Stimulated activated CD4-positive, alpha-beta T cell treated with anti-CD3 and anti-CD28 coated beads, Interleukin-15, amount 100 ng/mL, for 24 hours (primary cell): ENCODE data around the gene MYO1A.
"Not testable (repeated sequence)": the region's sequence is repeated elsewhere in the genome, so short reads cannot be mapped to it uniquely, and the experiment has no call there.

Experiments used
- DNase-seq: peaks from one replicate; pipeline ENCODE4 v3.0.0-alpha.2; 2020

The MYO1A gene

DNA sequence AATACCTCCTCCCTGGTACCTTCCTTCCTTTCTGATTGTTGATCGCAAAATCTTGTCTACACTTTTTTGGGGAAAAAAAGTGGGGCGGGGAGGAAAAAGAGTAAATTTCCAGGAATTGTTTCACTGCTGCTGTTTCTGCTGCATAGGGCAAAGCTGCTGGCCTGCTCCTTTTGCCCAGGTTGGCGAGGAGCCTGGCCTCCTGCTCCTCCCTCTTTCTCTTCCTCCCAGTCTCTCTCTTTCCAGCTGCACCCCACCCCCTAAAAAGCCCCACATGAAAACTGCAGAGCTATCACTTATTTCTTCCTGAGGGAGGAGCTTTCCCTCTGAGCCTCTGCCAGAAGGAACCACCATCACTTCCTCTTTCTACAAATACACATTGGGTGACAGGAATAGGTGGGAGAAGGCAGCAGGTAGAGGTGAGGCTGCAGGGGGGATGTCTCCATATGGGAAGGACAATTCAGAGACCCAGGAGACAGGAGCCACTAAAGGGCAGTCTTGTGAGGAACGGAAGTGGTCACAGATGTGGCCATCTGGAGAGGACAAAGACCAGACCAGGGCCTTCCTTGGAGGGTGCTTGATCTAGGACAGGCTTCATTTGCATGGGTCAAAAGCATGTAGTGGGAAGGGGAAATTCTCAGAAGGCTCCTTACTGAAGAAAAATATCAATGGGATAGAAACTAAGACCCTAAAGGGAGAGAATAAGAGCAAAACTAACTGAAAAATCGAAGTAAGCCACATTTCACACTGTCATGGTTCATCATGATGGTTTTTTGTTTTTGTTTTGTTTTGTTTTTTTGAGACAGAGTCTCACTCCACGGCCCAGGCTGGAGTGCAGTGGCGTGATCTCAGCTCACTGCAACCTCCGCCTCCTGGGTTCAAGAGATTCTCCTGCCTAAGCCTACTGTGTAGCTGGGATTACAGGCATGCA is 58.3 kb downstream of the MYO1A start:
- DNase-seq: no peak

GRCh38 chr12:56990648-56991318 is 59.1 kb downstream of the MYO1A start:
- no peak for DNase-seq

- DNase-seq: no peak
These were observed 59.9 kb downstream of the MYO1A start for GRCh38 chr12:56989861-56990610.

DNA sequence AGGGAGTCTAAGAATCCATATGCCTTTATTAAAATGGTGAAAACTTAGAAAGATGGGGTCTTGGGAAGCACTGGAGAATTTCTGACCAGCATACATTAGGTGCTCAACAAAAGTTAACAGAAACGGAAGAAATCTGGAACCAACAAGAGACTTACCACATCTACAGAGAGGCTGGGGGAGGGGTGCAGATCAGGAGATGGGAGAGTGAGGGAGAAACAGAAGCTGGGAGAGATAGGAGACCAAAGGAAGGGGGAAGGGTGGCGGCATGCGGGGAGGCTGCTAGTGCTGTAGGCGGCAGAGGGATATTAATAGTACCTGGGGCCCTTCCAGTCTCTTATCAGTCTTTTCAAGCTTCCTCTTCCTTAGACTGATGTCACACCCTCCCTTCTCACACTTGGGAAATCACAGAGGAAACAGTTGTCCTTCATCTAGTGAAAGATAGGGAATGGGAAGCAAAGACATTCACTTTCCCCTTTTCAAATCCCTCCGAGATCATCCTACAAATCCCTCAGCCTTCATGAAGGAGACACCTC is 61.7 kb downstream of the MYO1A start:
- DNase-seq: no peak

- DNase-seq: peak; percentile 83
These were observed 62.3 kb downstream of the MYO1A start for GRCh38 chr12:56987551-56988053.

DNA sequence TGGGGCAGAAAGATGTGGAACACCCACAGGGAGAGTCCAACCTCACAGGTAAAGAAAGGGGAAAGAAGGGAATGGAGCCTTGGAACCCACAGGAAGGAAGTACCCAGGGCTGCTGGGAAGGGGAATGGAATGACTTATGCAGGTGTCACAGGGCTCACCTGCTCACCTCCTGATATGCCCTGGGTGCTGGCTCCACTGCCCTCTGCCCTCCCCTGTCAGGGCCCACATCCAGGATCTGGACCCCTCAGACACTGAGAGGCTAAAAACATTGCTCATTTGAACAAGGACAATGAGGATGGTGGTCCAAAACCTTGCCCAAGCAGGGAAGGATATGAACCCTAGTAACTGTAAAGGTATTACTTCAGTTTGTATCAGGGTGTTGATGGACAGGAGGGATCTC is 62.9 kb downstream of the MYO1A start:
- no peak for DNase-seq

GRCh38 chr12:56985714-56986113 is 64.2 kb downstream of the MYO1A start:
- not testable (repeated sequence) for DNase-seq

GRCh38 chr12:56983386-56983785 is 66.5 kb downstream of the MYO1A start:
- no peak for DNase-seq

- not testable (repeated sequence) for DNase-seq
These were observed 67.2 kb downstream of the MYO1A start for GRCh38 chr12:56982578-56983236.

DNA sequence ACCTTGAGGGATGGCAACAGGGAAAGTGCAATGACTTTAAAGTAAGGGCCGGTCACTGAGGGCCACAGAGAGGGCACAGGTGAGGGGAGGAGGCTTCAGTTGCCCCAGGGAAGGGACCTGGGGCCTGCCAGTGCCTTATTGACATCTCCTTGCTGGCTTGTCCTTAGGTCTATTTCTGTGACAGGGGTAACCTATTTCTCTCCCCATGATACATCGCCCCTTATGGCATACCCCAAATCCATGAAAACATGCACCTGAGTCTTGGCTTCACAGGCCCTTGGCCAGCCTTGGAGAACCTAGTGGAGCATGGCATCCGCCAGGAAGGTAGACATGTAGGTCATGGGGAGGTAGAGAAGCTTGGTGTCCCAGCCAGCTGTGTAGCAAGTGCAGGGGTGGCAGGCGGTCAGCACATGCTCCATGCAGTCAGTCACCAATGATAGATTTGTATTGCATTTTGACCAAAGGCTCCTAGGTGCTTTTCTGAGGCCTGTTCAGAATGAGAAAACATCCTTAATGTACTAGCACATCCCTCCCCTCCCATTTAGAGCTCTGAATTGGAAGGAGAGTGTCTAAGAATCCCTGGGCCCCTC is 68.9 kb downstream of the MYO1A start:
- no peak for DNase-seq

- no peak for DNase-seq
These were observed 69.7 kb downstream of the MYO1A start for GRCh38 chr12:56980268-56980667.

DNA sequence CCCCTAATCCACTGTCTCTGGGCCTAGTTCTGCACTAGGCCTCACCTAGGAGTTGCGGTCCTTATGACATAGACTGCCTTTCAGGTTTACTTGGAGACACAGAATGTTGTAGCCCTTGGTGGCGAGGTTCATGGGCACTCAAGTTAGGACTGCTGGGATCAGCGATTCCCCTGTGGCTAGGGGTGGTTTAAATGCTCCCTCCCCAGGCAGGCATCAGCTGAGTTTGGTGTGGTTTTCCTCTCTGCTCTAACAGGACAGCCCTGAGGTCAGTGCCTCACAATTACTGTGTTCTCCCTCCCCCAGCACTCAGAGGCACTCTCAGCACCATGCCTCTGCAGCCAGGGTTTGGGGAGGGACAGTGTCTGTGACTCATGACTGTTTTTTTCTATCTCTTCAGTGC is 70.3 kb downstream of the MYO1A start:
- DNase-seq: no peak
